Bronchial epithelial cell (primary cell): Measurements from ENCODE around the gene AGAP3. TPM values are rescaled to one million over a fixed set of nuclear protein-coding genes. Genes with fewer than 3 reads are reported as not detected.

Experiments
- DNase-seq: peaks from one replicate; pipeline ENCODE4 v3.0.0-alpha.2; 2010; ENCODE audit warnings: low read depth
- FAIRE-seq: peaks from 2 replicates; lab custom pipeline; 2011; peaks lifted over from hg19 to GRCh38; lab: Jason Lieb, UNC
- H3K27me3 ChIP-seq: 2 replicates; pipeline ENCODE4 v1.5.1; 2011; ENCODE audit warnings: low read length; ENCODE audit not compliant: control insufficient read depth, insufficient read depth
- H3K36me3 ChIP-seq: 2 replicates; pipeline ENCODE4 v1.5.1; 2011; ENCODE audit warnings: low read length; ENCODE audit not compliant: control insufficient read depth, insufficient read depth
- H3K4me3 ChIP-seq: 2 replicates; pipeline ENCODE4 v1.5.1; 2011; ENCODE audit warnings: mild to moderate bottlenecking, low read depth, low read length, control low read depth
- CTCF ChIP-seq: IDR thresholded peaks from 2 replicates; pipeline ENCODE4 v1.5.1; 2011; ENCODE audit warnings: mild to moderate bottlenecking, moderate library complexity, low read length, control low read depth, inconsistent platforms; ENCODE audit not compliant: insufficient read depth, severe bottlenecking
- total RNA-seq: library from RNA; depleted of rRNA; stranded (reverse); fragments of >200 nt; gene quantifications from 2 replicates; pipeline ENCODE4 v1.2.1, GENCODE V29; 2014

AGAP3 gene
- total RNA-seq, 1 donor from 2014 or later, result 52.7 TPM

GRCh38 chr7:151133986-151134742, 47.9 kb downstream of the AGAP3 start:
- DNase-seq (no peak), FAIRE-seq (no peak)
- TF ChIP-seq CTCF, result no peak
- no peak overlapping the region for H3K4me3 ChIP-seq
- H3K27me3 ChIP-seq, result no peaks in the 10 kb centered on the region
- peaks cover 64% of the 10 kb centered on the region for H3K36me3 ChIP-seq

GRCh38 chr7:151134743-151135524, 48.7 kb downstream of the AGAP3 start:
- FAIRE-seq (no peak), DNase-seq (no peak)
- H3K36me3 ChIP-seq, result peaks cover 63% of the 10 kb centered on the region
- H3K27me3 ChIP-seq, result no peaks in the 10 kb centered on the region
- no peak overlapping the region for H3K4me3 ChIP-seq
- TF ChIP-seq CTCF, result no peak

DNA sequence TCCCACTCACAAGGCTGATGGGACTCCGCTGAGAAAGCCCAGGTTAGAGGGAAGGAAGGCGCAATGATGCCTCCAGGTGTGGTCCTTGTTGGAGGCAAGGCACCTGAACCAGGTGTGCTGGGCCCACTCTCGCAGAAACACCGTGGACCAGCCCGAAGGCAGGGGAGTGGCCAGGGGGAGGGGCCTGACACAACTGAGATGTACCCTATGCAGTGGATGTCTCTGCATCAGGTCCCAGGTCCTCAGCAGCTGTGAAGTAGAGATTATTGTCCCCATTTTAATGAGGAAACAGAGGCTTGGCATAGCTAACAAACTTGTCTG, 49.2 kb downstream of the AGAP3 start:
- no peak overlapping the region for H3K4me3 ChIP-seq
- peaks cover 59% of the 10 kb centered on the region for H3K36me3 ChIP-seq
- DNase-seq, result no peak
- TF ChIP-seq CTCF, result no peak
- H3K27me3 ChIP-seq, result no peaks in the 10 kb centered on the region
- no peak for FAIRE-seq

- Histone ChIP-seq H3K27me3 (no peaks in the 10 kb centered on the region), H3K4me3 (no peak overlapping the region), H3K36me3 (peaks cover 61% of the 10 kb centered on the region)
- TF ChIP-seq CTCF, result no peak
- FAIRE-seq, result no peak
- no peak for DNase-seq
Observed at GRCh38 chr7:151135866-151136843, 49.9 kb downstream of the AGAP3 start.

GRCh38 chr7:151137076-151137675, 50.9 kb downstream of the AGAP3 start:
- no peaks in the 10 kb centered on the region for H3K27me3 ChIP-seq
- no peak for TF ChIP-seq CTCF
- H3K4me3 ChIP-seq, result no peak overlapping the region
- peaks cover 61% of the 10 kb centered on the region for H3K36me3 ChIP-seq
- FAIRE-seq (no peak), DNase-seq (no peak)
